OCI-LY3 (cell line): ENCODE data around the gene GAS2.

ENCODE experiments used
- EZH2phosphoT487 ChIP-seq: fragments of 200-600 bp; shearing (Covaris generic); IDR thresholded peaks from 2 replicates; pipeline ENCODE4 v1.6.1; 2018; ENCODE audit warnings: antibody characterized with exemption, mixed run types, low read depth
- TF ChIP-seq, protein P1 (sequence below): fragments of 200-600, 300-600 bp; sonication (generic); IDR thresholded peaks from 2 replicates; pipeline ENCODE4 v1.5.1; 2014; ENCODE audit warnings: antibody characterized with exemption, low read length, low read depth

DNA sequence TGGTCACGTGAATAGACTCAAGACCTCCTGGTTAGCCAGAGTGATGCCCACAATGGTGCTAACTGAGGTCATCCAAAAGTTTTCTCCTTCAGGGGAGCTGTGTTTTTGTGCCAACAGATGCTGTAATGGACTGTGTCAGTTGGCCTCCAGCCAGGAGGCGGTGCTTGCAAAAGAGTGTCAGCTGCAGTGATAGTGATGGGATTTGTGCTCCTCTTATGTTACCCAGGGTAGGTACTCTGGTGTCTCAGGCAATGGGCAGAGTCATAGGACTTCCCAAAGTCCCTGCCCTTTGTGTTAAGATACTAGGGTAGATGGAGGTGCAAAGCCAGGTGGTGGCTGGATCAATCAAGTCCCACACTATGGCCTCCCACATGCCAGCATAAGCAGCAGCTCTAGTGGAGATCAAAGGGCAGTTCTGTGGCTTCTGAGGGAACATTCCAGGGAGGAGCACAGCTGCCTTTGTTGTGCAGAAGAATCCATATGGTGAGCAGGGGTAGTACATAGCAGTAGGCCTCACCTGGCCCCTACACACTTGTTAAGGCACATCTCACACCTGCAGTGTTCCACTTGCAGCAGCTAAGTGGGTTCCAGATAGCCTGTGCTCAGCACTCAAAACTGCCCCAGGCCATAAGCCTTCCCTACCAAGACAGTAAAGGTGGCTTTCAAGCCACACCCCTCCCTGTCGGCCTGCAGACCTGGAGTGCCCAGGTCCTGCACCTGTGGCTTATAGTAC, 31.3 kb upstream of the GAS2 start:
- TF ChIP-seq, protein P1, sequence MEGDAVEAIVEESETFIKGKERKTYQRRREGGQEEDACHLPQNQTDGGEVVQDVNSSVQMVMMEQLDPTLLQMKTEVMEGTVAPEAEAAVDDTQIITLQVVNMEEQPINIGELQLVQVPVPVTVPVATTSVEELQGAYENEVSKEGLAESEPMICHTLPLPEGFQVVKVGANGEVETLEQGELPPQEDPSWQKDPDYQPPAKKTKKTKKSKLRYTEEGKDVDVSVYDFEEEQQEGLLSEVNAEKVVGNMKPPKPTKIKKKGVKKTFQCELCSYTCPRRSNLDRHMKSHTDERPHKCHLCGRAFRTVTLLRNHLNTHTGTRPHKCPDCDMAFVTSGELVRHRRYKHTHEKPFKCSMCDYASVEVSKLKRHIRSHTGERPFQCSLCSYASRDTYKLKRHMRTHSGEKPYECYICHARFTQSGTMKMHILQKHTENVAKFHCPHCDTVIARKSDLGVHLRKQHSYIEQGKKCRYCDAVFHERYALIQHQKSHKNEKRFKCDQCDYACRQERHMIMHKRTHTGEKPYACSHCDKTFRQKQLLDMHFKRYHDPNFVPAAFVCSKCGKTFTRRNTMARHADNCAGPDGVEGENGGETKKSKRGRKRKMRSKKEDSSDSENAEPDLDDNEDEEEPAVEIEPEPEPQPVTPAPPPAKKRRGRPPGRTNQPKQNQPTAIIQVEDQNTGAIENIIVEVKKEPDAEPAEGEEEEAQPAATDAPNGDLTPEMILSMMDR, result no peak
- TF ChIP-seq EZH2phosphoT487, result no peak
